WTC11 (cell line): Measurements from ENCODE around the gene TAS2R16. TPM values are rescaled to one million over a fixed set of nuclear protein-coding genes. Genes with fewer than 3 reads are reported as not detected.

Experiments
- ATAC-seq: fragments of 200-7000 bp; cut with Tn5 transposase; 2 replicates; pipeline ENCODE4 v1.10.0; 2021; ENCODE audit warnings: mild to moderate bottlenecking, moderate library complexity
- CTCF ChIA-PET: fragments of 300-600 bp; sonication (Branson Sonifier 250); formaldehyde crosslinking; loops from one replicate; lab custom pipeline; 2021; ENCODE audit warnings: antibody characterized with exemption; lab: Charles Lee
- POLR2A ChIA-PET: fragments of 350-600 bp; sonication (Branson Sonifier 250); formaldehyde crosslinking; loops from one replicate; lab custom pipeline; 2021; ENCODE audit warnings: antibody characterized with exemption; lab: Charles Lee
- DNase-seq: peaks from one replicate; pipeline ENCODE4 v3.0.0; 2021; ENCODE audit warnings: low spot score
- H3K27ac Mint-ChIP-seq: 2 replicates; pipeline ENCODE4 v1.8.0; 2021; ENCODE audit warnings: mixed read lengths
- H3K27me3 Mint-ChIP-seq: 2 replicates; pipeline ENCODE4 v1.8.0; 2021; ENCODE audit warnings: low read depth, mild to moderate bottlenecking, moderate library complexity, mixed read lengths
- H3K36me3 Mint-ChIP-seq: 2 replicates; pipeline ENCODE4 v1.8.0; 2021; ENCODE audit warnings: mixed read lengths
- H3K4me1 Mint-ChIP-seq: 2 replicates; pipeline ENCODE4 v1.8.0; 2022; ENCODE audit warnings: mixed read lengths
- H3K4me3 Mint-ChIP-seq: 2 replicates; pipeline ENCODE4 v1.8.0; 2021; ENCODE audit warnings: mild to moderate bottlenecking, moderate library complexity, mixed read lengths
- H3K9me3 Mint-ChIP-seq: 2 replicates; pipeline ENCODE4 v1.8.0; 2021; ENCODE audit warnings: mixed read lengths
- ARID4B ChIP-seq: sonication (generic); formaldehyde crosslinking; IDR thresholded peaks from 2 replicates; pipeline ENCODE4 v1.8.0; 2023; ENCODE audit warnings: missing genetic modification reagents, mild to moderate bottlenecking, borderline replicate concordance
- ATF2 ChIP-seq: sonication (generic); formaldehyde crosslinking; IDR thresholded peaks from 2 replicates; pipeline ENCODE4 v1.8.1; 2022; ENCODE audit warnings: low read depth, missing genetic modification reagents, borderline replicate concordance
- E2F4 ChIP-seq: sonication (generic); formaldehyde crosslinking; IDR thresholded peaks from 2 replicates; pipeline ENCODE4 v1.8.1; 2022; ENCODE audit warnings: low read depth, mild to moderate bottlenecking, moderate library complexity, missing genetic modification reagents, borderline replicate concordance
- ELF4 ChIP-seq: sonication (generic); formaldehyde crosslinking; IDR thresholded peaks from 2 replicates; pipeline ENCODE4 v1.8.1; 2022; ENCODE audit warnings: low read depth, mild to moderate bottlenecking, moderate library complexity, missing genetic modification reagents
- FOXP1 ChIP-seq: sonication (generic); formaldehyde crosslinking; IDR thresholded peaks from 2 replicates; pipeline ENCODE4 v1.8.0; 2022; ENCODE audit warnings: missing genetic modification reagents, mild to moderate bottlenecking, moderate library complexity, borderline replicate concordance
- FOXP4 ChIP-seq: sonication (generic); formaldehyde crosslinking; IDR thresholded peaks from 2 replicates; pipeline ENCODE4 v1.8.0; 2022; ENCODE audit warnings: mild to moderate bottlenecking, missing genetic modification reagents
- MAX ChIP-seq: sonication (generic); formaldehyde crosslinking; IDR thresholded peaks from 2 replicates; pipeline ENCODE4 v1.8.0; 2022; ENCODE audit warnings: mild to moderate bottlenecking, missing genetic modification reagents
- MLX ChIP-seq: sonication (generic); formaldehyde crosslinking; IDR thresholded peaks from 2 replicates; pipeline ENCODE4 v1.8.1; 2023; ENCODE audit warnings: mild to moderate bottlenecking, missing genetic modification reagents, moderate library complexity
- MXD4 ChIP-seq: fragments of 250-450 bp; sonication (Bioruptor Pico); IDR thresholded peaks from 2 replicates; pipeline ENCODE4 v1.8.0; 2021; ENCODE audit warnings: mild to moderate bottlenecking, moderate library complexity, borderline replicate concordance
- MYBL2 ChIP-seq: sonication (generic); formaldehyde crosslinking; IDR thresholded peaks from 2 replicates; pipeline ENCODE4 v1.8.1; 2023; ENCODE audit warnings: mild to moderate bottlenecking, moderate library complexity, missing genetic modification reagents
- NFATC4 ChIP-seq: fragments of 250-450 bp; sonication (Bioruptor Pico); IDR thresholded peaks from 2 replicates; pipeline ENCODE4 v1.9.0; 2021; ENCODE audit warnings: mild to moderate bottlenecking
- NFYB ChIP-seq: sonication (generic); formaldehyde crosslinking; conservative IDR thresholded peaks from 2 replicates; pipeline ENCODE4 v1.8.0; 2022; ENCODE audit warnings: low read depth, missing genetic modification reagents
- PRRX2 ChIP-seq: fragments of 250-450 bp; sonication (Bioruptor Pico); IDR thresholded peaks from 2 replicates; pipeline ENCODE4 v1.8.0; 2021; ENCODE audit warnings: mild to moderate bottlenecking
- TEAD1 ChIP-seq: sonication (generic); formaldehyde crosslinking; IDR thresholded peaks from 2 replicates; pipeline ENCODE4 v1.8.0; 2022; ENCODE audit warnings: mild to moderate bottlenecking, missing genetic modification reagents
- ZMAT4 ChIP-seq: fragments of 250-450 bp; sonication (Bioruptor Pico); IDR thresholded peaks from 2 replicates; pipeline ENCODE4 v1.9.0; 2021; ENCODE audit warnings: mild to moderate bottlenecking
- ZNF425 ChIP-seq: fragments of 250-450 bp; sonication (Bioruptor Pico); conservative IDR thresholded peaks from 2 replicates; pipeline ENCODE4 v1.9.0; 2021; ENCODE audit warnings: mild to moderate bottlenecking
- ZNF671 ChIP-seq: fragments of 250-450 bp; sonication (Bioruptor Pico); IDR thresholded peaks from 2 replicates; pipeline ENCODE4 v1.8.0; 2021; ENCODE audit warnings: mild to moderate bottlenecking
- total RNA-seq: library from RNA; stranded (reverse); gene quantifications from 3 replicates; pipeline ENCODE4 v1.2.3, GENCODE V29; 2021

TAS2R16 gene
- total RNA-seq, 1 experiment from 2014 or later, result not detected

- Mint-ChIP-seq H3K36me3 (no peaks in the 10 kb centered on the region), H3K9me3 (no peaks in the 10 kb centered on the region), H3K27me3 (no peaks in the 10 kb centered on the region), H3K27ac (no peak overlapping the region), H3K4me1 (peaks cover 11% of the 10 kb centered on the region), H3K4me3 (no peak overlapping the region)
- CTCF ChIA-PET, result no interaction called here
- DNase-seq (no peak), ATAC-seq (no peak)
- TF ChIP-seq FOXP1 (CRISPR knock-in tag), result no peak
- TF ChIP-seq PRRX2, result no peak
- TF ChIP-seq MAX (CRISPR knock-in tag), result no peak
- no peak for TF ChIP-seq TEAD1 (CRISPR knock-in tag)
- no peak for TF ChIP-seq ARID4B
- no peak for TF ChIP-seq ATF2 (CRISPR knock-in tag)
- no peak for TF ChIP-seq MLX
- TF ChIP-seq MXD4 (CRISPR knock-in tag), result no peak
- no peak for TF ChIP-seq MYBL2 (CRISPR knock-in tag)
- no peak for TF ChIP-seq NFYB
- TF ChIP-seq ELF4 (CRISPR knock-in tag), result no peak
- POLR2A ChIA-PET, result no interaction called here
These were observed 8.1 kb upstream of the TAS2R16 start for GRCh38 chr7:123003539-123004126.

GRCh38 chr7:122989577-122989976 lies 5.9 kb downstream of the TAS2R16 start:
- Mint-ChIP-seq H3K36me3 (no peaks in the 10 kb centered on the region), H3K4me1 (peaks cover 7% of the 10 kb centered on the region; the same call in 1 of the 2 replicates), H3K4me3 (no peak overlapping the region), H3K27me3 (no peaks in the 10 kb centered on the region; the same call in 1 of the 2 replicates), H3K27ac (no peak overlapping the region), H3K9me3 (no peaks in the 10 kb centered on the region)
- DNase-seq (no peak), ATAC-seq (no peak)
- CTCF ChIA-PET, result no interaction called here
- TF ChIP-seq ZNF425 (CRISPR knock-in tag), result no peak
- no peak for TF ChIP-seq E2F4 (CRISPR knock-in tag)
- TF ChIP-seq ZNF671 (CRISPR knock-in tag), result no peak
- no peak for TF ChIP-seq FOXP4 (CRISPR knock-in tag)
- TF ChIP-seq ZMAT4, result no peak
- TF ChIP-seq NFATC4 (CRISPR knock-in tag), result no peak
- no peak for TF ChIP-seq PRRX2
- POLR2A ChIA-PET, result no interaction called here
